WI38 (cell line): ENCODE measurements around the gene ZHX3.

Experiments used
- H3K4me3 ChIP-seq: 2 replicates; pipeline ENCODE4 v1.5.1; 2011; ENCODE audit warnings: low read depth, mild to moderate bottlenecking, control low read depth, low read length
- TF ChIP-seq, protein P1 (sequence below): IDR thresholded peaks from 2 replicates; pipeline ENCODE4 v1.5.1; 2012; ENCODE audit warnings: low read depth, mild to moderate bottlenecking, control low read depth, low read length

ZHX3 gene

DNA sequence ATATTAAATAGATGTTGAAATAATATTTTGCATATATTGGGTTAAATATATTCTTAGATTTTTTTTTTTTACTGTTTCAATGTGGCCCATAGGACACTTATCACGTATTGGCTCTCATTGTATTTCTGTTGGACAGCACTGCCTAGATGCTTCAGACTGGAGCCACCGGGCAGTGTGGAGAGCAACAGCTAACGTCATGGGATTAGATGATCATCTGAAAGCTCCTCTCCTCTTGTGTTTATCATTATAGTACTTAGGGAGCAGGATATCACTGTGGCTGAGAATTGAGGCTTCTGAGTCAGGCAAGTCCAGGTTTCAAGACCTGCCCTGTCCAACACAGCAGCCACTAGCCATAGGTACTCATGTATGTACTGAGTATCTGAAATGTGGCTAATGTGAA, 87.4 kb downstream of the ZHX3 start:
- no peak overlapping the region for H3K4me3 ChIP-seq

GRCh38 chr20:41229259-41229658, 88.3 kb downstream of the ZHX3 start:
- TF ChIP-seq, protein P1, sequence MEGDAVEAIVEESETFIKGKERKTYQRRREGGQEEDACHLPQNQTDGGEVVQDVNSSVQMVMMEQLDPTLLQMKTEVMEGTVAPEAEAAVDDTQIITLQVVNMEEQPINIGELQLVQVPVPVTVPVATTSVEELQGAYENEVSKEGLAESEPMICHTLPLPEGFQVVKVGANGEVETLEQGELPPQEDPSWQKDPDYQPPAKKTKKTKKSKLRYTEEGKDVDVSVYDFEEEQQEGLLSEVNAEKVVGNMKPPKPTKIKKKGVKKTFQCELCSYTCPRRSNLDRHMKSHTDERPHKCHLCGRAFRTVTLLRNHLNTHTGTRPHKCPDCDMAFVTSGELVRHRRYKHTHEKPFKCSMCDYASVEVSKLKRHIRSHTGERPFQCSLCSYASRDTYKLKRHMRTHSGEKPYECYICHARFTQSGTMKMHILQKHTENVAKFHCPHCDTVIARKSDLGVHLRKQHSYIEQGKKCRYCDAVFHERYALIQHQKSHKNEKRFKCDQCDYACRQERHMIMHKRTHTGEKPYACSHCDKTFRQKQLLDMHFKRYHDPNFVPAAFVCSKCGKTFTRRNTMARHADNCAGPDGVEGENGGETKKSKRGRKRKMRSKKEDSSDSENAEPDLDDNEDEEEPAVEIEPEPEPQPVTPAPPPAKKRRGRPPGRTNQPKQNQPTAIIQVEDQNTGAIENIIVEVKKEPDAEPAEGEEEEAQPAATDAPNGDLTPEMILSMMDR = no peak
- no peak overlapping the region for H3K4me3 ChIP-seq

More for the DNA sequence above, 87.4 kb downstream of the ZHX3 start:
- TF ChIP-seq, protein P1 = no peak

DNA sequence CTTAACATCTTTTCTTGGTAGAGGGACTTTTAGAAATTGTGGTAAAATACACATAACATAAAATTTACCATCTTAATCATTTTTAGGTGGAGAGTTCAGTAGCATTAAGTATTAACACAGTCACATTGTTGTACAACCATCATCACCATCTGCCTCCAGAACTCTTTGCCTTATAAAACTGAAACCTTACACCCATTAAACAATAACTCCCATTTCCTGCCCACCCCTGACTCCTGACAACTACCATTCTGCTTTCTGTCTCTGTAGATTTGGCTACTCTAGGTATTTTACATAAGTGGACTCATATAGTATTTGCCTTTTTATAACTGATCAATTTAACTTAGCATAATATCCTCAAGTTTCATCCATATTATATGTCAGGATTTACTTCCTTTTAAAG, 88.7 kb downstream of the ZHX3 start:
- no peak overlapping the region for H3K4me3 ChIP-seq
- TF ChIP-seq, protein P1 = no peak

DNA sequence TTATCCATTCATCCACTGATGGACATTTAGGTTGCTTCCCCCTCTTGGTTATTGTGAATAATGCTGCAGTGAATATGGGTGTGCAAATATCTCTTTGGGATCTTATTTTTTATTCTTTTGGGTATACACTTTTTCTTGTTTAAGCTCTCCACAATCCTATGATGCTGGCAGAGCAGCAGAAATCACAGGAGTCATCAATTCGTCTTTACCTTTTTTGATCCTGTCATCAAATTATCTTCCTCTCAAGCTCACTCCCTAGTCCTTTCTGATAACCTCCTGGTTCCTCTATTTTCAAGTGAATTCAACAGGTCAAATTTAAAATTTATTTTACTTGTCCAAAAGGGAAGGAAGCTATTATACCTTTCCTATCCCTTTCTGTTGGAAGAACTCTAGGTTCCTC, 91.1 kb downstream of the ZHX3 start:
- TF ChIP-seq, protein P1 = no peak
- no peak overlapping the region for H3K4me3 ChIP-seq

- TF ChIP-seq, protein P1 = no peak
- H3K4me3 ChIP-seq = no peak overlapping the region
These were observed 92.4 kb downstream of the ZHX3 start for GRCh38 chr20:41225091-41225490.

DNA sequence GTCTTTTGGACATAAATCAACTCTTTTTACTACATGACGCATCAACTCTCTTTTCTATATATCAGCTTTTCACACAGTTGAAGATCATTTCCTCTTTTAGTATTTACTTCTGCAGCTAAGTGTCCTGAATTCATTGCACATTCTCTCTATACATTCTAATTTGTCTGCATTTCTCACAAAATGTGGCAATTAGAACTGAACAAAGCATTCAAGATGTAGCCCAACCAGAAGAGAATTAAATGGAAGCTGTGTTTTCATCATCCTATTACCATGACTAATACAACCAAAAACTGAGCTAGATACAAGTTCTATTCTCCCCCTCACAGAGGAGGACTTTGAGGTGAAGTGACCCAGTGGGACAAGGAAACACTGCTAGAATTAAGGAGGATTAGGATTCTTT, 93.2 kb downstream of the ZHX3 start:
- no peak overlapping the region for H3K4me3 ChIP-seq
- TF ChIP-seq, protein P1 = no peak

DNA sequence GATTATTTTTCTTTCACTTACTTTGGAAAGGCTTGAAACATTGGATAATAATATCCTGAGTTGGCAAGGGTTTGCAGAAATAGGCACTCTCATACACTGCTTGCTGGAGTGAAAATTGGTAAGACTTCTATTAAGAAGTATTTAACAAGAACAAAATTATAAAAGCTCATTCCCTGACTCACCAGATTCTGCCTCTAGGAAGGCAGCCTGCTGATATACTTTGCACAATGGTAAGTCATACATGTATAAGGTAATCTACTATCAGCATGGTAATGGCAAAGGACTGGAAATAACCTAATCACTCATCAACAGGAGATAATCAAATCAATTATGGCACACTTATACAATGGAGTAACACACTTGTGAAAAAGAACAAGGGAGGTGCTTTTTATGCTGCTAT, 94.4 kb downstream of the ZHX3 start:
- no peak overlapping the region for H3K4me3 ChIP-seq
- TF ChIP-seq, protein P1 = no peak
